OCI-LY1 (cell line): ENCODE measurements around the gene TCF25.

Experiments
- H2AFZ ChIP-seq: fragments of 200-600 bp; sonication (generic), shearing (Covaris generic); 2 replicates; pipeline ENCODE4 v1.6.0; 2014; ENCODE audit warnings: antibody characterized with exemption, mild to moderate bottlenecking, low read length
- H3F3A ChIP-seq: fragments of 200-600 bp; sonication (generic), shearing (Covaris generic); 2 replicates; pipeline ENCODE4 v1.6.0; 2014; ENCODE audit warnings: mild to moderate bottlenecking, antibody characterized with exemption, low read length, moderate library complexity; ENCODE audit not compliant: insufficient read depth
- H3K27ac ChIP-seq: fragments of 200-600 bp; sonication (generic); 2 replicates; pipeline ENCODE4 v1.5.1; 2014; ENCODE audit warnings: low read length, mixed run types, mild to moderate bottlenecking, low read depth; ENCODE audit not compliant: poor library complexity, severe bottlenecking
- H3K27me3 ChIP-seq: fragments of 200-600 bp; sonication (generic); 2 replicates; pipeline ENCODE4 v1.6.0; 2014; ENCODE audit warnings: antibody characterized with exemption, mild to moderate bottlenecking, low read length, moderate library complexity; ENCODE audit not compliant: insufficient read depth
- H3K36me3 ChIP-seq: fragments of 200-600 bp; sonication (generic); 2 replicates; pipeline ENCODE4 v1.6.1; 2014; ENCODE audit warnings: mild to moderate bottlenecking, antibody characterized with exemption, low read length, moderate library complexity, mixed read lengths; ENCODE audit not compliant: insufficient read depth
- H3K4me1 ChIP-seq: fragments of 200-600 bp; sonication (generic); 2 replicates; pipeline ENCODE4 v1.5.1; 2014; ENCODE audit warnings: mild to moderate bottlenecking, low read length, moderate library complexity; ENCODE audit not compliant: insufficient read depth, severe bottlenecking
- H3K4me2 ChIP-seq: fragments of 200-600 bp; sonication (generic), shearing (Covaris generic); 2 replicates; pipeline ENCODE4 v1.6.1; 2014; ENCODE audit warnings: low read length
- H3K4me3 ChIP-seq: fragments of 200-600 bp; sonication (generic); 2 replicates; pipeline ENCODE4 v1.5.1; 2014; ENCODE audit warnings: low read length, low read depth, mild to moderate bottlenecking, mixed read lengths; ENCODE audit not compliant: poor library complexity, severe bottlenecking
- H3K79me2 ChIP-seq: fragments of 200-600 bp; shearing (Covaris generic); 2 replicates; pipeline ENCODE4 v1.6.1; 2016; ENCODE audit warnings: mixed run types, low read length, mixed read lengths; ENCODE audit not compliant: insufficient read depth
- H3K9ac ChIP-seq: fragments of 200-600 bp; sonication (generic), shearing (Covaris generic); 2 replicates; pipeline ENCODE4 v1.6.1; 2014; ENCODE audit warnings: mild to moderate bottlenecking, low read length, mixed read lengths
- H3K9me2 ChIP-seq: fragments of 200-600 bp; sonication (generic), shearing (Covaris generic); 2 replicates; pipeline ENCODE4 v1.6.1; 2014; ENCODE audit warnings: low read depth, mild to moderate bottlenecking, low read length, mixed read lengths
- H3K9me3 ChIP-seq: fragments of 200-600 bp; shearing (Covaris generic); 2 replicates; pipeline ENCODE4 v1.6.1; 2014; ENCODE audit warnings: low read length, mixed read lengths
- H4K20me1 ChIP-seq: fragments of 200-600 bp; sonication (generic), shearing (Covaris generic); 2 replicates; pipeline ENCODE4 v1.6.0; 2016; ENCODE audit warnings: mild to moderate bottlenecking, low read length; ENCODE audit not compliant: insufficient read depth
- CTCF ChIP-seq: fragments of 200-600 bp; sonication (generic), shearing (Covaris generic); IDR thresholded peaks from 2 replicates; pipeline ENCODE4 v1.5.1; 2017; ENCODE audit warnings: mild to moderate bottlenecking, antibody characterized with exemption, low read length, moderate library complexity, mixed read lengths
- EZH2 ChIP-seq: fragments of 200-600 bp; sonication (generic), shearing (Covaris generic); IDR thresholded peaks from 2 replicates; pipeline ENCODE4 v1.8.0; 2017; ENCODE audit warnings: borderline replicate concordance, mixed run types, mild to moderate bottlenecking, antibody characterized with exemption, low read length, moderate library complexity, mixed read lengths

Gene TCF25

GRCh38 chr16:89893642-89894548 is 20.5 kb downstream of the TCF25 start:
- H3K79me2 ChIP-seq: no peaks in the 10 kb centered on the region
- H3K27me3 ChIP-seq: no peaks in the 10 kb centered on the region
- H3F3A ChIP-seq: no peaks in the 10 kb centered on the region
- no peak overlapping the region for H3K9ac ChIP-seq
- no peak overlapping the region for H2AFZ ChIP-seq
- peaks cover 89% of the 10 kb centered on the region for H3K36me3 ChIP-seq
- no peaks in the 10 kb centered on the region for H3K9me3 ChIP-seq
- no peaks in the 10 kb centered on the region for H4K20me1 ChIP-seq
- no peak for TF ChIP-seq CTCF
- no peak for TF ChIP-seq EZH2
- H3K4me1 ChIP-seq: no peaks in the 10 kb centered on the region
- H3K27ac ChIP-seq: no peak overlapping the region
- H3K4me3 ChIP-seq: no peak overlapping the region
- no peak overlapping the region for H3K4me2 ChIP-seq
- H3K9me2 ChIP-seq: no peaks in the 10 kb centered on the region

GRCh38 chr16:89895482-89896250 is 22.3 kb downstream of the TCF25 start:
- H3K79me2 ChIP-seq: no peaks in the 10 kb centered on the region
- H2AFZ ChIP-seq: no peak overlapping the region
- H3K27ac ChIP-seq: no peak overlapping the region
- H3K27me3 ChIP-seq: no peaks in the 10 kb centered on the region
- no peaks in the 10 kb centered on the region for H3F3A ChIP-seq
- no peaks in the 10 kb centered on the region for H3K9me3 ChIP-seq
- H3K9me2 ChIP-seq: no peaks in the 10 kb centered on the region
- no peak overlapping the region for H3K9ac ChIP-seq
- no peaks in the 10 kb centered on the region for H4K20me1 ChIP-seq
- no peak overlapping the region for H3K4me3 ChIP-seq
- peaks cover 94% of the 10 kb centered on the region for H3K36me3 ChIP-seq
- TF ChIP-seq CTCF (no peak), EZH2 (no peak)
- no peak overlapping the region for H3K4me2 ChIP-seq
- no peaks in the 10 kb centered on the region for H3K4me1 ChIP-seq

- no peak overlapping the region for H3K4me3 ChIP-seq
- H3K9ac ChIP-seq: no peak overlapping the region
- H3K79me2 ChIP-seq: no peaks in the 10 kb centered on the region
- no peaks in the 10 kb centered on the region for H4K20me1 ChIP-seq
- H3K9me2 ChIP-seq: no peaks in the 10 kb centered on the region
- no peak for TF ChIP-seq EZH2
- TF ChIP-seq CTCF: no peak
- H3K4me1 ChIP-seq: no peaks in the 10 kb centered on the region
- no peak overlapping the region for H2AFZ ChIP-seq
- H3F3A ChIP-seq: no peaks in the 10 kb centered on the region
- peaks cover 85% of the 10 kb centered on the region for H3K36me3 ChIP-seq
- H3K27ac ChIP-seq: no peak overlapping the region
- no peak overlapping the region for H3K4me2 ChIP-seq
- H3K27me3 ChIP-seq: no peaks in the 10 kb centered on the region
- no peaks in the 10 kb centered on the region for H3K9me3 ChIP-seq
Observed at GRCh38 chr16:89897204-89897603, 23.8 kb downstream of the TCF25 start.
